GM18508 (cell line): ENCODE results near the gene LRIT2.

Source experiments
- ATAC-seq: cut with Tn5 transposase; IDR thresholded peaks from one replicate; pipeline ENCODE4 v1.9.1; 2021; ENCODE audit warnings: moderate number of reproducible peaks; ENCODE audit not compliant: insufficient read depth, unreplicated experiment

LRIT2 gene

DNA sequence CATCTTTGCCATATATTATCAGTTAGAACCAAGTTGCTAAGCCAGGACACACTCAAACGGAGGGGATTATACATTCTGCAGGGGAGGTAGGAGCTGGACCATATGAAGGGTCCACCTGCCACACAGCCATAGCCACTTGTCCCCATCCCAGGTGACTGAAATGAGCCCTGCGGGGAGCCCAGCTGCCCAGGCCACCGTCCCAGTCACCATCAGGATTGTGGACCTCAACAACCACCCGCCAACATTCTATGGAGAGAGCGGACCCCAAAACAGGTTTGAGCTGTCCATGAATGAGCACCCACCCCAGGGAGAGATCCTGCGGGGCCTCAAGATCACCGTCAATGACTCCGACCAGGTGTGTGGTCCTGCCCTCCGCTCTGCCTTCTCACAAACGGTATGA, 17.3 kb downstream of the LRIT2 start:
- ATAC-seq = no peak

DNA sequence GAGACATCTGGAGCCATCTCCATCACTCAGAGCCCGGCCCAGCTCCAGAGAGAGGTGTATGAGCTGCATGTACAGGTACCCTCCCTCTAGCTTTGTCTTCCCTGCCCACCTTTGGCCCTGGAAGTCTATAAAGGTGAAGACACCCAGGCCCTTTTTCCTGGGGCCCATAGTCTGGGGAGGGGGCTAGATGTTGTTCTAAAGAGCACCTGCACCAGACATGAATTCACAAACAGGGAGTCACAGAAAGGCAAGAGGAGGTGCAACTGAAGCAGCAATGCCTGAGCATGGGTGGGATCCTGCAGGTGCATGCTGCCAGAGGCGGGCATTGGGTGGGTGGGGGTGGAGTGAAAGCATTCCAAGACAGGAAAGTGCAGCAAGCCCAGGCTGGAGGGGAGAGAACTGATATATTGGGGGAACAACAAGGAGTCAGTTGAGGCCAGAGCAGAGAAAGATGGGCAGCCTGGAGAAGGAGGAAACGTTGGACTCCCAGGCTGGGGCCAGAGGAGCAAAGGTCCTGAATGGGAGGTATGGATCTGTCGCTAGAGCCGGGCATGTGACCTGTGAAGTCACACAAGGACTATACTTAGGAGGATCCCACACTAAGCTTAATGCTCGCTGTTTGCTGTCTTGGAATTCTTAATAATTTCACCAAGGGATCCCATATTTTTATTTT, 19.4 kb downstream of the LRIT2 start:
- ATAC-seq = no peak

GRCh38 chr10:84205049-84205852, 20.1 kb downstream of the LRIT2 start:
- peak; percentile 73 for ATAC-seq

GRCh38 chr10:84204610-84205009, 20.7 kb downstream of the LRIT2 start:
- ATAC-seq = no peak

- ATAC-seq = peak; percentile 44
Measured at GRCh38 chr10:84204122-84204521, 21.2 kb downstream of the LRIT2 start.

DNA sequence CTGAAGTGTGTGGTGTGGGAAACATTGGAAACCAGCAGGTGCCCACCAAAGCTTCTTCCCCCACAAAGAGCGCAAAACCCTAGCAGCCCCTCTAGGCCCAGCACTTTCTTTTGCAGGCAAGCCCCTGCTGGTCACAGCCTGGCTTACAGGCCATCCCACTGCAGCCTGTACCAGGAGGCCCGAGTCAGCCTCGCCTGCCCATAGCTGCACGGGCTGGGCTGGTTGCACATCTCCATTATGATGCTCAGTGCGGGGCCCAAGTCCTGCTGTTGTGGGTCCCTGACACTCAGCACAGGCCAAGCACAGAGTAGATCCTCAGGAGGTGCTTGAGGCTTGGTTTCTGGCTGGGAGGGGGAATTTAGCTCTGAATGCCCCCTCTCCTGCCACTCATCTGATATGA, 23.0 kb downstream of the LRIT2 start:
- no peak for ATAC-seq

GRCh38 chr10:84201682-84202081, 23.7 kb downstream of the LRIT2 start:
- ATAC-seq = no peak

GRCh38 chr10:84201244-84201606, 24.1 kb downstream of the LRIT2 start:
- no peak for ATAC-seq

DNA sequence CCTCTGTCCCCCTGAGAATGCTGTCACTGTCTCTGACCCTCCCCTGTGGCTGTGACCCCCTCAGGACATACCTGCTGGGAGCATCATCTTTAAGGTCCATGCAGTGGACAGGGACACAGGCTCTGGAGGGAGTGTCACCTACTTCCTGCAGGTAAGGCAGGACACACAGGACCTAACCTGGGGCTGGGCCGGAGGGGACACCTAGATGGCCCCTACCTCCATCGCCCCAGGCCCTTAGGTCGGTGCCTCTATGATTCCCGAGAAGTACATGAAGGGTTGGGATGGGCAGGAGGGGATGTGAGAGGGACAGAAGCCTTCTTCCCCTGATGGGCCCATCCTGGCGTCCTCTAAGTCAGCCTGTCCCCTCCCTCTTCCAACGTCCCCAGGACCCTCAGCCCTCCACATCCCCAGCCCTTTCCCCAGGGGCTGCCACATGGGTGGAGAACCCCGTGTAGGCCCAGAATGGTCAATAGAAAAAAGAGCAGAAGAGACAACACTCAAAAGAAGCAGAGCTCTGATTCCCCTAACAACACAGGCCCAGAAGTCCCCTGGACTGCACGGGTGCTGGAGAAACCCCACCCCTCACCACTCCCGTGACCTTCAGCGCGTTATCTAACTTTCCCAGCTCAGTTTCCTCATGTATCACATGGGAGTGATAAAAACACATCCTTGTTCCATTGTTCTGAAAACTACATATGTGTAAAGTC, 24.7 kb downstream of the LRIT2 start:
- no peak for ATAC-seq

DNA sequence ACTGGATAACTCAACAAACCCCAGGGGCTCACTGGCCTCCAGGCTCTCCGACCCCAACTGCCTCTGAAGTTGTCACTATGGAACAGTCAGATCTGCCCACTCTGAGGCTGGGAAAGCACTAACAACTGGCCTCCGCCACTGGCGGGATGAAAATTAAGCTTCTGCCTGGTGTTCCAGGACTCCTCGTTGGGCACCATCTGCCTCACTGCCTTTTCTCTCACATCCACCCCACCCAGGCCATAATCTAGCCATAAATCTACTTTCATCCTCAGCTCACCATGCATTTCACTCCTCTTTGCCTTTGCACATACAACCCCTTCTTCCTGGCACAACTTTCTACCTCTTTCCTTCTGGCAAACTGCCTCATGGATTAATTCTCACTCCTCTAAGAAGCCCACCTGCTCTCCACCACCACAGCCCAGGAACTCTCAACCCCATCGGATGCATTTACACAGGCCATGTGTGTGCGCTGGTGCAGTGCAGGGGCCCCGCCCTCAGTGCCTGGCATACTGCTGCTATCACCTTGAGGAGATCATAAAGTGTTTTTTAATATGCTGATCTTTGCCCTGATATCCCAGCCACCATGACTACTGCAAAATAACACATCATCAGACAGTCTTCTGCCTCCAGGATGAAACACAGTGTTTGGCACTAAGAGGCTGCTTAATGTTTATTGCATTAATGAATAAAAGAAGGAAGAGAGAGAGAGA, 27.0 kb downstream of the LRIT2 start:
- no peak for ATAC-seq

DNA sequence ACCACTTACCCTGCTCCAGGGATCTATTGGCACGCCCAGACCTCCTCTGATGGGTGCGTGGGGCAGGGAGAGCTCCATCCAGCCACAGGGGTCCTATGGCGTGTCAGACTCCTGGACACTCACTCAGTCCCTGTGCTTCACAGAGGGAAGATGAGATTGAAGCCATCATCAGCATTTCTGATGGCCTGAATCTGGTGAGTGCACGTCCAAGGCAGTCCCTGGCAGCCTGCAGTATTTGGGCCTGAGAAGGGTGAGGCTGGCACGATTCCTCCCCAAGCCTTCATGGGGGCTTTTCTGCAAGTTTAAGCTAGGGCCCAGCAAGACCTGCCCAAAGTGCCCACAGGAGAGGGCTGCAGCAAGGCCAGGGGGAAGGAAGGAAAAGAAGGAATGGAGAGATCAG, 27.7 kb downstream of the LRIT2 start:
- no peak for ATAC-seq

DNA sequence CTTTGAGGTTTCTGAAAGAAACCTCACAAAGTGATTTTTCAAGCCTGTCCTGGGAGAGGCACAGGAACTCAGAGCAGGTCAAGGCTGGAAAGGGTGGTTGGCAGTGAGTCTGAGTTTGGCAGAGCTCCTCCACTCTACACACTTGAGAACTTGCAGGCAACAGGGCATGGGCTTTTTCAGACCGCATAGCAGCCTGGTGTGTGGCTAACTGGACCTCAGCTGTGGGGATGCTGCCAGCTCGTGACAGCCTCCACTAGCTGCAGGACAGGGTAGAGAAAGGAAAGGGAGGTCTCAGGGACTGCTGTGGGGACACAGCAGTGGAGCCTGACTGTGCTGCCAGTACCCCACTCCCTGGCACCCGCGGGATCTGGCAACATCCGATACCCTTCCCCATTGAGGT, 28.4 kb downstream of the LRIT2 start:
- no peak for ATAC-seq

DNA sequence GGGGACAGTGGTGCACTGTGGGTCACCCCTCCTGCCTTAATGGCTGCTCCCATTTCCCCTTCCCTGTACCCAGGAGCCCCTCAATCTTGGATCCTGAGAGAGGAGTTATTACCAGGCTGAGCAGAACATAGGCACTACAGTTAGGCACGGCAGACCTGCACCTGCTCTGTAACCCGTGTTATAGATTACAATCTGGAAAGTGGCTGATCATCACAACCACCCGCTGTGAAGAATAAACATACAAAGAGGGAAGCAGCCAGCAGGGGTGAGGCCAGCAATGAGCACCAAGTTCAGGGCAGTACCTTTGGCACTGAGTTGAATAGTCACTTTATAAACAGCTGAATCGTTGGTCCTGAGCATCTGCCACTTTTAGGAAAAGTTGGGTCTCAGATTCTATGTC, 29.3 kb downstream of the LRIT2 start:
- ATAC-seq = no peak

GRCh38 chr10:84195044-84195830, 30.1 kb downstream of the LRIT2 start:
- no peak for ATAC-seq

- peak; percentile 56 for ATAC-seq
Measured at GRCh38 chr10:84194424-84195043, 30.8 kb downstream of the LRIT2 start, which contains the start of gene CDHR1. TSS of gene CDHR1 (plus strand) at chr10:84194537. CDS start at chr10:84194761, 224 bp downstream.

DNA sequence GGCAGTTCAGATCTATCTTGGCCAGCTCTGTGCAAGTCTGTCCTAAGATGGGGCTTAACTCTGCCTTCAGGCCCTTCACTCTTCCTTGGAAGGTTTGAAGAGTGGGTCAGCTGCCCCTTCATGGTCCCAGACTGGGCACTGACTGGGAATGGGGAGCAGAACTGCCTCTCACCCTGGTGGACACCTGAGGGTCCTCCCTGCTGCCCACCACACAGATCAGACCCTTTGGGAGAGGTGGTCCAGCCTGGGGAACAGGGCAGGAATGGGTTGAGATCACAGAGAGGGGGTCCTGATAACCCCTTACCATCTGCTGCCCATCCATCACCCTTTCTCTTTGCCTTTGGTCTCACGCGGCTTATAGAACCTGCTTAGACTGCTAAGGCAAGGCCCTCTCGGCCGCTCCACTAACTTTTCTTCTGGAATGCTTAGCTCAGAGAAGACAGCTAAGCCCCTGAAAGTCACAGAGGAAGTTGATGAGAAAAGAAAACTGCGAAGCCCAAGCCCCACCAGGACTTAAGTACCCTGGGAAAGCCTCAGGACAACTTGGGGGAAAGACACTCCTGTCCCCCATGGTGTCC, 31.4 kb downstream of the LRIT2 start:
- peak; percentile 8 for ATAC-seq

- no peak for ATAC-seq
Measured at GRCh38 chr10:84193327-84193726, 32.0 kb downstream of the LRIT2 start.

- ATAC-seq = no peak
Measured at GRCh38 chr10:84191106-84191505, 34.2 kb downstream of the LRIT2 start.

- no peak for ATAC-seq
Measured at GRCh38 chr10:84190621-84191020, 34.7 kb downstream of the LRIT2 start.
